ENCODE data around the gene MERTK.

The MERTK gene

GRCh38 chr2:112010751-112011150 lies 112.3 kb downstream of the MERTK start:
- no peak for DNase-seq (ENCODE audit: low read depth, low spot score)
- H3K4me3 ChIP-seq (ENCODE audit: low read depth, low read length): no peak overlapping the region
- in situ Hi-C loops (cut with HindIII; ENCODE audit: low sequenced_read_pairs): no loop called here
- no peak for TF ChIP-seq CTCF (IDR thresholded peaks at IDR 0.05; ENCODE audit: low read depth, low read length)

GRCh38 chr2:112012556-112012955 lies 114.1 kb downstream of the MERTK start:
- DNase-seq (ENCODE audit: low read depth, low spot score): no peak
- in situ Hi-C loops (cut with HindIII; ENCODE audit: low sequenced_read_pairs): no loop called here
- TF ChIP-seq CTCF (IDR thresholded peaks at IDR 0.05; ENCODE audit: low read depth, low read length): no peak
- H3K4me3 ChIP-seq (ENCODE audit: low read depth, low read length): no peak overlapping the region

DNA sequence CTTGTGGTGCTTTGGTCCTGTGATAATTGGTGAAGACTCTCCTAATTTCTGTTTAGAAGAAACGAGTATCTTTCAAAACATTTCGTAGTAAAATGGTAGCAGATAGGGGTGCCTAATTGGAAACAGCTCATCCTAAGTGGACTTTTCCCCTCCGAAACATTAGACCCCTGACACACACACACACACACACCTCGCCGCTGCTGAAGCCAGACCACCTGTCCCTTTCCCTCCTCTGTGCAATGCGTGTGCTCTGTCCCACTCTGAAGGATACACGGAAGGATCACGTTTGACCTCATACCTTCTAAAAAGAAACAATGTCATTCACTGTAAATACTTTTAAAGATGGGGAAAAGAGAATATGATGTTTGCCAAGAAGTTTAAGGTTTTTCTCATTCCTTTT lies 120.4 kb downstream of the MERTK start:
- in situ Hi-C loops (cut with HindIII; ENCODE audit: low sequenced_read_pairs): no loop called here

GRCh38 chr2:112019569-112019982 lies 121.2 kb downstream of the MERTK start:
- in situ Hi-C loops (cut with HindIII; ENCODE audit: low sequenced_read_pairs): no loop called here
- DNase-seq (ENCODE audit: low read depth, low spot score): no peak
- no peak overlapping the region for H3K4me3 ChIP-seq (ENCODE audit: low read depth, low read length)
- TF ChIP-seq CTCF (IDR thresholded peaks at IDR 0.05; ENCODE audit: low read depth, low read length): no peak

More for the DNA sequence above, 120.4 kb downstream of the MERTK start:
- no peak overlapping the region for H3K4me3 ChIP-seq (ENCODE audit: low read depth, low read length)
- DNase-seq (ENCODE audit: low read depth, low spot score): no peak
- no peak for TF ChIP-seq CTCF (IDR thresholded peaks at IDR 0.05; ENCODE audit: low read depth, low read length)

GRCh38 chr2:112020561-112020960 lies 122.2 kb downstream of the MERTK start:
- DNase-seq (ENCODE audit: low read depth, low spot score): no peak
- in situ Hi-C loops (cut with HindIII; ENCODE audit: low sequenced_read_pairs): no loop called here
- TF ChIP-seq CTCF (IDR thresholded peaks at IDR 0.05; ENCODE audit: low read depth, low read length): peak; percentile 38
- H3K4me3 ChIP-seq (ENCODE audit: low read depth, low read length): no peak overlapping the region

DNA sequence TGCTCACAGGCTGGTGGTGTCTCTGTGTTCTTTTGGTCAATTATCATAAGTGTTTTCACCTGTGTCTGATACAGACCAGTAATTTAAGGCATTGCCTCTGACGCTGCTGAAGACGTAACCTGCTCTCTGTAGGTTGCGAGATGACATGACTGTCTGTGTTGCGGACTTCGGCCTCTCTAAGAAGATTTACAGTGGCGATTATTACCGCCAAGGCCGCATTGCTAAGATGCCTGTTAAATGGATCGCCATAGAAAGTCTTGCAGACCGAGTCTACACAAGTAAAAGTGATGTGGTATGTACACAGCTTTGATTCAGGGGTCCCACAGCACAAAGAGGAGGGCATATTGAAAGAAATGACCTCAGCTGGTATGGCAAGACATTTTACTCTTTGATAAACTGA lies 122.9 kb downstream of the MERTK start:
- no peak for DNase-seq (ENCODE audit: low read depth, low spot score)
- no peak overlapping the region for H3K4me3 ChIP-seq (ENCODE audit: low read depth, low read length)
- TF ChIP-seq CTCF (IDR thresholded peaks at IDR 0.05; ENCODE audit: low read depth, low read length): no peak
- in situ Hi-C loops (cut with HindIII; ENCODE audit: low sequenced_read_pairs): no loop called here

GRCh38 chr2:112021781-112022231 lies 123.4 kb downstream of the MERTK start:
- no peak overlapping the region for H3K4me3 ChIP-seq (ENCODE audit: low read depth, low read length)
- DNase-seq (ENCODE audit: low read depth, low spot score): peak; percentile 17
- in situ Hi-C loops (cut with HindIII; ENCODE audit: low sequenced_read_pairs): no loop called here
- no peak for TF ChIP-seq CTCF (IDR thresholded peaks at IDR 0.05; ENCODE audit: low read depth, low read length)

Measured in astrocyte of the spinal cord (primary cell).